Caki2 (cell line): ENCODE results near the gene RRAGC. TPM values are rescaled to one million over a fixed set of nuclear protein-coding genes. Genes with fewer than 3 reads are reported as not detected.
"Not testable (repeated sequence)": the region's sequence is repeated elsewhere in the genome, so short reads cannot be mapped to it uniquely, and the experiment has no call there.

Experiments
- DNase-seq: peaks from one replicate; pipeline ENCODE4 v3.0.0-alpha.2; 2015; ENCODE audit warnings: low read depth
- in situ Hi-C: cut with HindIII; loops from 2 replicates; pipeline ENCODE4 v1.10.0; 2016; ENCODE audit warnings: low sequenced_read_pairs, low pct_unique_long_range_greater_than_20kb, mixed read lengths
- total RNA-seq: library from RNA; depleted of rRNA; stranded (reverse); fragments of >200 nt; shearing (Covaris generic); gene quantifications from 2 replicates; pipeline ENCODE4 v1.2.3, GENCODE V29; 2014; ENCODE audit warnings: low replicate concordance

Gene RRAGC
- total RNA-seq, 1 experiment from 2014 or later = 24.2 TPM

DNA sequence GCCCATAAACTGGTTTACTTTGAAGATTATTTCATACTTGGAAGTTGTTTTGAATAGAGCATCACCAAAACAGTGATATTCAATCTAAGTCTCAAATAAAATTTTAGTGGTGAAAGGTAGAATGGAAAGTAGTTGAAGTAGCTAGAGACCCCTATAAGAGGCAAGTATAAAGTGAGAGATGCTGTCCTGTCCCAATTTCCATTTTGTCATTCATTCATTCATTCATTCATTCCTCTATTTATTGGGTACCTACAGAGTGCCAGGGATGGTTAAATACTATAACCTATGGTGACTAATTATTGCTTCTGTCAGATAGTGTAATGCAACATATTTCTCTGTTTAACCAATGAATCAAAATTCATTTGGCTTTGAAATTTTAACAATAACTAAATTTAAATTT, 32.7 kb downstream of the RRAGC start:
- DNase-seq = no peak
- in situ Hi-C loops = no loop called here

DNA sequence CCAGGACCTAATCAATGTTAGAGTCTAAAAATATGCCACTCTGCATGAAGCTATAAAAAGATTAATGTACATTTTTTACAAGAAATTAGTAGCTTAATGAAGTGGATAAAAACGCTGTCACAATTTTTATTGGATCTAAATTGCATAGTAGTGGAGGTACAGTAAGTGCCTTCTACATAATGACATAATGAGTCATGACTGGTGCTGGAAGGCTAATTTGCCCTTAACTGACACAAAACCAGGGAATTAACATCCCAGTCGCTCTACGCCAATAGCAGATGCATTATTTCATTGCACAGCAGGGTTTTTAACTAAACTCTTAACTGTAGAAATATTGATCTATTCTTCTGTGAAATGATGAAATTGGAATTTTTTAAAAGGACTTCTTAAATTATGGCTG, 33.3 kb downstream of the RRAGC start:
- in situ Hi-C loops = no loop called here
- DNase-seq = no peak

DNA sequence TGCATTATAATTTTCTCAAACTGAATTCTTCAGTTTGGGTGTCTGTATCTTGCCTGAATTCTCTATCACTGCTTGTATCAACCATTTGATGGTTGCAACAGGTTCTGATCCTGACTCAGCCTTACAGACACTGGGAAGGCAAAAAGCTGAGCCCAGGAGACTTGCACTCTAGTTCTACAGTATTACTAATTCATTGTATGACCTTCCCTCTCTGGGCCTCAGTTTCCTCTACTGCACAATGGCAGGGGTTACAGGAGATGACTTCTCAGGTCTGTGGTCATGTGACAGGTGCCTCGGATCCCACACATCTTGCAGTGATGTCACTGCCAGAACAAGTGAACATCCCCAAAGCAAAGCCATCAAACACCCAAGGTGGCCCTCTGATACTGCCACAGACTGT, 38.7 kb downstream of the RRAGC start:
- in situ Hi-C loops = no loop called here

DNA sequence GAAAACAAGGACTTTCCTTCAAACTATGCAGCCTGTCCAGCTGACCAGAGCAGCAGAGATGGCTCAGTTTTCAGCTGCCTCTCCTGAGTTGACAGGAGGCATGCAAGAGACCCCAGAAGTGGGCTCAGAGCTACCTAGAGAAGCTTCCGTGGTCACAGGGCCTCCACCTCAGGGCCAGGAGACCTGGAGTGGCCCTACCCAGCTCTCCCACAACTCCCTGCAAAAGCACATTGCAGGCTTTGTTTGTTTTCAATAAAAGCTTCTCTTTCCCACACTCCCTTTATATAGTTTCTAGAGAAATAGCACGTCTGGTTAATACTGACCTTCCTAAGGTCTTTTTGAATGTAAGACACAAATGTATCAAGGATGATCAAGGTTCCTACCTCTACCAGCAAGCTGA, 40.1 kb downstream of the RRAGC start:
- in situ Hi-C loops = no loop called here
- no peak for DNase-seq

More for the DNA sequence above, 38.7 kb downstream of the RRAGC start:
- no peak for DNase-seq

DNA sequence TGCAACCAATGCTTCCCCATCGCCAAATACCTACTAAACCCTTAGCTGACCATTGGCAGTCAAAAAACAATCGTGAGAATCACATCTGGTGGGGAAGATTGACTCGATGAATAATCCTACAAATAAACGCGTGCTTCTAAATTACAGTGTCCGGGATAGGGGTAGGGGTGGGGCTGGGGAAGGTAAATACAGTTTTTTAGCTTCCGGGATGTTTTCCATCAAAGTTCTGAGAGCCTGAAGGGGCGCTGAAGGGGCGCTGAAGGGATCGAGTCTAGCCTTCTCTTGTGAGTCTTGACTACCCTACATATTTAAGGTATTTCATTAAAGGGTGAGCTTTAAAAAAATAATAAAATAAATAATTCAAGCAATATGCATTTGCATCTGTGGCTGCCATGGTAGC, 40.5 kb downstream of the RRAGC start:
- in situ Hi-C loops = no loop called here
- no peak for DNase-seq

DNA sequence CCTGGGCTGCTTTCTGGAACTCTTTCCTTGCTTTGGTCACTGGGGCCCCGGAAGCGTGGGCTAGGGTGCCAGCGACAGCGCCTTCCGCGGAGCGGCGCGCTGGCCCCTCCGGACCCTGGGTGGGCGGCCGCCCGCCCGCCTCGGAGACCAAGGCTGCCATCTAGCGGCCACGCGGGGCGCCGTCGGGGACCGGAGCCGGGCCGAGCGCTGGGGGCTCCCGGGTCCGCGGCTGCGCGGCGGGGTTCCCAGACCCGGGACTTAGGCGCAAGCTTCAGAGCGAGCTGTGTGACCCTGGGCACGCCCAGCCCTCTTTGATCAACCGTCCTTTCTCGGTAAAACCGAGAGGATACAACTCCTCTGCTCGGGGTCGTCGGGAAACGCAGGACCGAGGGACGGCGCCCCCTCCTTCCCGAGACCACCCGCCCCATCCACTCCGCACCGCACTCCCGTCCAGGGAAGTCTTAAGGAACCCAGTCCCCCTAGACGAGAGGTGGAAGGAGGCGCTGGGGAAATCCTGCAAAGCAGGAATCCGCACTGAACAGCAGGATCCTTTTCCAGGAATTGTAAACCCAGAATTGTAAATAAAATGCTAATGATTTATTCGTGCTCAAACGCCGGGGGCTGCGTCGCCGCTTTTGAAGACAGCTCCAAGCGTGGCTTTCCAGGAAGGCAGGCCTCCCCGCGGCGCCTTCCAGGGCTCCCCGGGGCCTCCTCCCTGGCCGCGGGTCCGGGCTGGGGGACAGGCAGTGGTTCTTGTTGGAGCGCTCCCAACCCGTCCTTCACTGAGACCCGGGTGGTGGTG, 41.2 kb downstream of the RRAGC start:
- in situ Hi-C loops = no loop called here

DNA sequence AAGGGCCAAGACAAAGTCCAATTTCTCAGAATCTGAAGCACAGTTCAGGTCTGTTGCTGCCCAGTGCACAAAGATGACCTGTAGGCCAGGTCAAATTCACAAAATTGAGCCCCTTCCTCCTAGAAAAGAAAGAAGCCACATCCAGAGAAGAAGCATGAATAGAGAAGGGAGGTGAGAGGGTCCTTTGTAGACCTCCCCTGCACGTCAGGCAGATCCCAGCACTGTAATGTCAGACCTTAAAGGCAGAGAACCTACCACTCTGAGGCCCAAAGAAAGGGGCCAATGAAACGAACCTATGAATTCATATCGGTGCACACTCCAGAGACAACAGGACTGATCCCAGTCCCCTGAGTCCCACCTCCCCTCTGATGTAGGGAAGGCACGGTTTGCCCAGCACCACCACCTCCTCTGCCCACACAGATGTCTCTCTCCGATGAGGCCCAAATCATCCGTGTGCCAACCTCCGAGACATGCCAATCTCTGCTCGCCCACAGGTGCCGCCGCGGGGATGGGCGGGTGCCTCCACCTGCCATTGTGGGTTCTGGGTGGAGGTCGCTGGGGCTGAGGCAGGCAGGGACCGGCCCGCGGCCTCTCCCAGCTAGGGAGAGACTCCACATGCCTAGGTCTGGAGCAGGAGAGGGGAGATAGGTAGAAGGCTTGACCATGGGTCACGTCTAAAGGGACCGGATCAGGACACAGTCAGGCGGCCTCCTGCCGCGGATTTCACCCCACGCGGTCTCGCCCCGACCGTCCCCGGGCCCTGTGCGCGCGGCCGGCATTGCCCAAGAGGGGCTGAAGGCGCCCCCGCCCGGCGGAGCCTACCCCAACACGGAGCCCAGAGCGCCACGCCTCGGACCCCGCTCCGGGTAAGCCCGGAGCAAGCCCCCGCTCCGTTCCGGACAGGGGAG, 42.1 kb downstream of the RRAGC start:
- in situ Hi-C loops = no loop called here
- no peak for DNase-seq

More for the DNA sequence above, 41.2 kb downstream of the RRAGC start:
- DNase-seq = no peak

DNA sequence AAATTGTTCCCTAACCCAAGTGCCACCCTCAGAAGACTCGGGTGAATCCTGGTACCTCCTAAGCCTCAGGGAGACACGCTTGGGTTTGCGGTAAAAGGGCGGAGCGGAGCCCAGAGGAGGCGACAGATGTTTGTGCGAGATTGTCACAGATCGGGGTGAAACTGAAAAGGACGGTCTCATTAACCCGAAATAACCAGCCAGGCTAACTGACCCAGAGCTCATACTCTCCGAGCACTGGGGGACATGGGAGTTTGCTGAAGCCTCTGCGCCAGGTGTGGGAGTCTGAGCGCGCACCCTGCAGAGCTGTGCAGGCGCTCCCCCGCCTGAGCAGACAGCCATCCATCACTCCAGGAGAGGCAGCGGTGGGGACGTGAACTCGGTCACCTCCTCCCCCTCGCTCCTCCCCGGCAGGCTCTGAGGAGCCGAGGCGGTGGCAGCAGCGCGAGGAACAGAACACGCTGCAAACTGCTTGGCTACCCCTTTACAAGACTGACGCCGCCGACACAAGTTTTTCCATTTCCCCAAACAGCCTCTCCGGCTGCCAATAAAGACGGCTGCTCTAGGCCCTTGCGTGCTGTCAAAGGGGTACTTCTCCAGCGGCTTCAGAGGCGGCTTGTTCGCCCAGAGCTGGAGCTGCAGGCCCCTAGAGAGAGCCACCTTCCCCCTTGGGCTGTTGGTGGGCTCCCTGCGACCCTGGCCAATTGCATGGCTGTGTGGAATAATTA, 43.5 kb downstream of the RRAGC start:
- in situ Hi-C loops = no loop called here
- no peak for DNase-seq

DNA sequence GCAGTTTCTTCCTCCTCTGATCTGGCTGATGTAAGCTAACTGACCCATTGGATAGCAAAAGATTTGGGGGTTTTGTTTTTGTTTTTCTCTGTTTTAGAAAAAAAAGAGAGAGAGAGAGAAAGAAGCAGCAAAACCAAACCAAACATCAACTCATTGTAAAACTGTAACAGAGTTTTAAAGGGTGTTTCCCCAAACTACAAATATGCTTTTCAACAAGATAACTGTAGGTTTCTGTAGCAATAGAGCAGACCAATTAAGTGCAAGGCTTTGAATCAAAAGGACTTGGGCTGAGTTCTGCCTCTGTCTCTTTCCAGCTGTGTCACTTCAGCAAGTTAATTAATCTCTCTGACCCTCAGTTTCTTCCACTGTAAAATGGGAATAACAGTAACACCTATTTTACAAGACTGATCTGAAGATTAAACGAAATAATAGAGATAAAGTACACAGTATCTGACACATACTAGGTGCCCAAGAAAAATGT, 44.5 kb downstream of the RRAGC start:
- DNase-seq = no peak
- in situ Hi-C loops = no loop called here

DNA sequence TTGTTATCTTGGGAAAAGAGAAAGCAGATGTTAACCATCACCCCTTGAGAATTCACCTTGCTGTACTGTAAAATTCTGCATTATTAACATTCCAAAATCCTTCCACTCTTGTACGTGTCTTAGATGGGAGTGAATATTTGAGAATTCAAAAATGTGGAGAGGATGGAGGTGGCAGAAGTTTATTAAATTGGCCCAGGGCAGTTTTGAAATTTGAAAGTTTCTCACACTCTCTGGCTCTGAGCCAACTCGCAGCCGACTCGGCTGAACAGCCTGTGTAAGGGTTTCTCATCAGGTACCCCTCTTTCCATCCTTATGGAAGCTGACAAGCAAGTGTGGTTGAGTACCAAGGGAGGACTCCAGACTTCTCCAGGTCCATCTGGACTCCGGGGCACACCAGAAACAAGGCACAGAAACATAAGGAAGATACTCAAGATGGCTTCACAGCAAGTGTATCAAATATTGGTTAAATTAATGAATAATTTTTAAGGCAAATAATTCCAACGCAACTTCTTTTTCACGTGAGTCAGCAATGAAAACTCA, 45.1 kb downstream of the RRAGC start:
- in situ Hi-C loops = no loop called here
- DNase-seq = no peak

DNA sequence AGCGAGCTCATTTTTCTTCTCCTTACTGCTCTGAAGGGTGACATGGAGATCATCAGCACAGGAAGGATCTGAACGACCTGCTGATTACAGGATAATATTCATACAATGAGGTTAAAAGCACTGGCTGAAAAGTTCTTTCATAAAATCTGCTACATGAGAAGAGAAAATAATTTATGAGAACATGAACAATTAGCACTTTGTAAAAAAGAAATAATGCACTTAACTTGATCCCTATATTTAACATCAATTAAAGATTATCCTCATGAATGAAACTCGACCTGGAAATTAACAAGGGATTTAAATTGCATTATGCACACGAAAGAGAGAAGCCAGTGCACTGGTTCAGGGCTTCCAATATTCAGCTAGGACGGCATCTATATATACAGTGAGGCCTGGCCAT, 46.6 kb downstream of the RRAGC start:
- no peak for DNase-seq
- in situ Hi-C loops = no loop called here

DNA sequence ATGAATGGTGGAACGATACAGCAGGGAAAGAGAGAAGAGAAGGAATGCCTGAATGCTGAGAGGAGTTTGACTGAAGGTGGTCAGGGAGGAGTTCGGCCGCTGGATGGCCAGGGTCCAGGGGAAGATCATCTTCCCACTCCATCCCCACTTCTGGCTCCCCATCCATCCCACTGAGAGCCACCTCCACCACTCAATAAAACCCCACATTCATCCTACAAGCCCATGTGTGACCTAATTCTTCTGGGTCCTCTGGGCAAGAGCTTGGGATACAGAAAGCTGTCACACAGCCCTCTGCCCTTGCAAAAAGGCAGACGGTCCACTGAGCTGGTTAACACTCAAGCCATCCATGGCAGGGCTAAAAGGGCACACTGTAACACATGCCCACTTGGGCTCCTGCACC, 48.1 kb downstream of the RRAGC start:
- in situ Hi-C loops, DNase-seq: not testable (repeated sequence)

DNA sequence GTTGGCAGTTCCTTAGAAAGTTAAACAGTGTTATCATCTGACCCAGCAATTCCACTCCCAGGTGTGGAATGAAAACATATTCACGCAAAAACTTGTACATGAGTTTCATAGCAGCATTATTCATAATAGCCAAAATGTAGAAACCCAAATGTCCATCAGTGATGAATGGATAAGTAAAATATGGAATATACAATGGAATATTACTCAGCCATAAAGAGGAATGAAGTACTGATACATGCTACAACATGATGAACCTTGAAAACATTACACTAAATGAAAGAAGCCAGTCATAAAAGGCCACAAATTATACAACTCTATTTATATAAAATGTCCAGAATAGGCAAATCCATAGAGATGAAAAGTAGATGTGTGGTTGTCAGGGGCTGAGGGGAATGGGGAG, 53.5 kb downstream of the RRAGC start:
- in situ Hi-C loops = no loop called here
- DNase-seq = no peak

DNA sequence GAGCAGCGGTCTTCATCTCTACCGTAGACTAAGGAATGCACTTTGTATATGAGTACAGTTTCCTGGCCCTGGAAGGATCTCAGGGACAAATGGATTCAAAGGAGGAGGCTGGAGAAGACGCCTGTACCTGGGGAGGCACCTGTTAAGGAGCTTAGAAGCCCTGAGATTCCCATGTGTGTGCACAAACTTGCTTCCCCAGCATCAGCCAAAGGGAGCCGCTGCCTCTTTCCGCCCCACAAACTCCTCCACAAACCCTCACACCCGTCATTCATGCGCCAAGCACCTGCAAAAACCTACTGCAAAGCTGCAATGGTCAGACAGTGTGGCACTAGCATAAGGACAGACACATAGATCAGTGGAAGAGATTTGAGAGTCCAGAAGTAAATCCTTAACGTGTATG, 54.5 kb downstream of the RRAGC start:
- in situ Hi-C loops = no loop called here
- DNase-seq = no peak

DNA sequence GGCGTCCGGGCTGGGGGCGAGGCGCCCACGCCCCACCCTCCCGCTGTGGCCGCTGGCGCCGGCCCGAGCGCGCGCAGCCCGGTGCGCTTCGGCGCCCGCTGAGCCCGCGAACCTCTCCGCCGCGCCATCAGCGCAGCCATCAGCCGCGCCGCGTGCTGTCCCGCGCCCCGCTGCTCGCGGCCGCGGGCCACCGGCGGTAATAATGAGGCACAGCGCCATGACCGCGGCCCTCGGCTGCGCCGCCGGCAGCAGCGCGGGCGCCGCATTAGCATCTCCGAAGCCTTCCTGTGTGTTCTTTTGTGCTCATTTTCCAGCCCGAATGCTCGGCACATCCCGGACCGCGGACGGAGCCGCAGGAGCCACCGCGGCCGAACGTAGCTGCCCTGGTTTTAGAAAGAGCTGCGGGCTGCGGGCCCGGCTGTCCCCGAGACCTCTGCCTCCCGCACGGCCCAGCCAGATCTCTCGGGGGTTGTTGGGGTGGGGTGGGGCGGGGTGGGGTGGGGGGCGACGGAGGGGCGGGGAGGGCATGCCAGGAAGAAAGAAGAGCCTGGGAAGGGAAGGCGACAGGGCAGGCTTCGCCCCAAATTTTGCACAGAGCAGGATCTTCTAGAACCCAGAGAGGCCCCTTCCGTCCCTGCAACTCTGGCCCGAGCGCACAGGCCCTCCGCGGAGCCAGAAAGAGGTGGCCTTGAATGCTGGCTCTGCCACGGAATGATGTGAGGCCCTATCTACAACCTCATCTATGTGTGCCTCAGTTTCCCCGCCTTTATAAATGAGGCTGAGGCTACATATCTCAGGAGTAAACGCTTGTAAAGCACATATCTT, 55.3 kb downstream of the RRAGC start:
- in situ Hi-C loops = no loop called here
- no peak for DNase-seq

DNA sequence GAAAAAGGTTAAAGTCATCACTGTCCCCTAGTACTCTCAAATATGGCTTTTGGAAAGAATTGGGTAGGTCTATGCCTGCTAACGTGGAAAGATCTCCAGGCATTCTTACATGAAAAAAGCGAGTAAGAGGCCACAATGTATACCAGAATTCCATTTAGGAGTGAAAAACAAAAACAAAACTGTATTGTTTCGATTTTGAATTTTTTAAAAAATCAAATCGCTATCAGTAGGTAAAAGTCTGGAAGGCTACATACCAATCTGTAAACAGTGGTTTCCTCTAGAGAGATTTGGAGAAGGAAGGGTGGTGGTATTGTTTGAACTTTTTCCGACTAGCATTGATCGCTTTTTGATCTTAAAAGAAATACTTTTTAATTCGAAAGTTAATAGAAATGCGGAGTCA, 55.9 kb downstream of the RRAGC start:
- DNase-seq = no peak
- in situ Hi-C loops = no loop called here

DNA sequence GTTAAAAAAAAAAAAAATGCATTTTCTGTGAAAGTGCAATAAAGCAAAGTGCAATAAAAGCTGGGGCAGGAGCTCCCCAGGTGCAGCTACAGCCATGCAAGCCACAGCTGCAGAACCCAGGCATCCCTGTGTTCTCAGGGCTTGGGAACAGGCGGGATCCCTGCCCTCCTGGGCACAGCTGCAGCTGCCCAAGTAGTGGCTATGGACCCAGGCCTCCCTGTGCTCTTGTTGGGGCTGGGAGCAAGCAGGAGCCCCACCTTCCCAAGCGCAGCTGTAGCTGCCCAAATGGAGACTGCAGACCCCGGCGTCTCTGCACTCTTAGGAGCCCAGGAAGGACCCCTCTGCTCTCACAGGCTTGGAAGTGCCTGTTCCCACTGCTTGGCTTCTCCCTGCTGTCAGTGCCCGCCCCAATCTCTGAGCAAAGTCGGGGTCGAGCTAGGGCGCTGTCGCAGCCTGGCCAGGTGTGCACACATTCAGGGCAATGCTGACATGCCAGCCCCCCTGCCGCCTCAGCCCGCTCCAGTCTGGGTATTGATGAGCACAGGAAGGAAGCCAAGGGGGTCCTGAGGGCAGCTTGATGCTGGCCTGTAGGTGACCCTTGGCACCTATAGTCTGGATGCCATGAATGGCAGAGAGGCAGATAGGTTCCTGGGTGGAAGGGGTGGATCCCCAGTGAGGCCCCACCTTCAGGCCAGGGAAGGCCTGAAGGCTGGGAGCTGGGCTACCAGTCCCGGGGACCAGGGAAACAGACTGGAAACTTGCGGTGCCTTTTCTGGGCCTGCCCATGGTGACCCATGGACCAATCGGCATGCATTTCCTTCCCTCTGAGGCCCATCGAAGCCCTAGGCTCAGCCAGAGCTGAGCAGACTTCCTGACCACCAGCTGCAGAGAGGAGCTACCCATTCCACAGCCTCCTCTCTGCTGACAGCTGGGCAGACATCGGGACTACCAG, 58.6 kb downstream of the RRAGC start:
- in situ Hi-C loops = no loop called here
- DNase-seq = no peak
